Skeletal muscle tissue (tissue), 4 donors: Measurements from ENCODE around the gene SCN1B. TPM values are rescaled to one million over a fixed set of nuclear protein-coding genes. Genes with fewer than 3 reads are reported as not detected.

Experiments
- H3K27ac ChIP-seq: one replicate; pipeline ENCODE4 v1.7.0; 2013; ENCODE audit warnings: mild to moderate bottlenecking, low read depth, low read length, inconsistent platforms
- H3K27me3 ChIP-seq, 3 donors: one replicate each; pipeline ENCODE4 v1.7.0; 2013; ENCODE audit warnings: low read length in 3 of 3; ENCODE audit not compliant: control insufficient read depth in 3 of 3, insufficient read depth in 3 of 3
- H3K36me3 ChIP-seq, 3 donors: one replicate each; pipeline ENCODE4 v1.7.0; 2013; ENCODE audit warnings: low read length in 3 of 3; ENCODE audit not compliant: control insufficient read depth in 3 of 3, insufficient read depth in 3 of 3
- H3K4me1 ChIP-seq, 3 donors: one replicate each; pipeline ENCODE4 v1.7.0; 2013; ENCODE audit warnings: low read length in 3 of 3, mild to moderate bottlenecking in 3 of 3; ENCODE audit not compliant: control insufficient read depth in 3 of 3, insufficient read depth in 3 of 3
- H3K4me3 ChIP-seq, 3 donors: one replicate each; pipeline ENCODE4 v1.7.0; 2013; ENCODE audit warnings: low read length in 3 of 3
- H3K9ac ChIP-seq, 3 donors: one replicate each; pipeline ENCODE4 v1.7.0; 2013; ENCODE audit warnings: low read length in 3 of 3, mild to moderate bottlenecking in 3 of 3, moderate library complexity in 2 of 3, low read depth in 1 of 3
- H3K9me3 ChIP-seq, 3 donors: one replicate each; pipeline ENCODE4 v1.7.0; 2013; ENCODE audit warnings: low read length in 3 of 3; ENCODE audit not compliant: control insufficient read depth in 3 of 3
- total RNA-seq: library from RNA; depleted of rRNA; stranded (reverse); fragments of >200 nt; gene quantifications from one replicate; pipeline ENCODE4 v1.2.3, GENCODE V29; 2014
- donor health status: Osteomylitis.

The SCN1B gene
- total RNA-seq, 1 donor from 2014 or later, result 1.6 TPM

- Histone ChIP-seq H3K36me3 (peaks cover 63 to 66% (median 65%) of the 10 kb centered on the region in 3 donors), H3K27me3 (no peaks in the 10 kb centered on the region), H3K27ac (no peak overlapping the region), H3K4me3 (no peak overlapping the region), H3K9ac (no peak overlapping the region), H3K9me3 (no peaks in the 10 kb centered on the region), H3K4me1 (peaks cover 6 to 16% (median 10%) of the 10 kb centered on the region in 3 donors)
Measured at GRCh38 chr19:35017507-35017906, 12.8 kb upstream of the SCN1B start.

GRCh38 chr19:35018379-35018778 is 11.9 kb upstream of the SCN1B start:
- no peaks in the 10 kb centered on the region for H3K9me3 ChIP-seq
- no peaks in the 10 kb centered on the region for H3K27me3 ChIP-seq
- no peak overlapping the region for H3K27ac ChIP-seq
- no peak overlapping the region for H3K4me3 ChIP-seq
- peaks cover 3 to 9% (median 6%) of the 10 kb centered on the region in 3 donors for H3K4me1 ChIP-seq
- H3K36me3 ChIP-seq, result peaks cover 66 to 72% (median 71%) of the 10 kb centered on the region in 3 donors
- H3K9ac ChIP-seq, result no peak overlapping the region

- Histone ChIP-seq H3K9me3 (no peaks in the 10 kb centered on the region), H3K27ac (no peak overlapping the region), H3K36me3 (peaks cover 69 to 78% (median 70%) of the 10 kb centered on the region in 3 donors), H3K9ac (no peak overlapping the region), H3K4me1 (peaks cover 0 to 3% (median 2%) of the 10 kb centered on the region in 3 donors), H3K4me3 (no peak overlapping the region), H3K27me3 (no peaks in the 10 kb centered on the region)
Measured at GRCh38 chr19:35019144-35019543, 11.1 kb upstream of the SCN1B start.

- Histone ChIP-seq H3K4me3 (no peak overlapping the region), H3K27ac (no peak overlapping the region), H3K4me1 (no peaks in the 10 kb centered on the region), H3K36me3 (peaks cover 57 to 74% (median 66%) of the 10 kb centered on the region in 3 donors), H3K9ac (no peak overlapping the region), H3K27me3 (no peaks in the 10 kb centered on the region), H3K9me3 (no peaks in the 10 kb centered on the region)
Measured at GRCh38 chr19:35021016-35021415, 9.3 kb upstream of the SCN1B start.

GRCh38 chr19:35021596-35021995 is 8.7 kb upstream of the SCN1B start:
- Histone ChIP-seq H3K9me3 (no peaks in the 10 kb centered on the region), H3K4me1 (no peaks in the 10 kb centered on the region), H3K4me3 (no peak overlapping the region), H3K36me3 (peaks cover 59 to 76% (median 66%) of the 10 kb centered on the region in 3 donors), H3K27ac (no peak overlapping the region), H3K27me3 (no peaks in the 10 kb centered on the region), H3K9ac (no peak overlapping the region)

GRCh38 chr19:35022460-35022859 is 7.8 kb upstream of the SCN1B start:
- Histone ChIP-seq H3K36me3 (peaks cover 63 to 82% (median 66%) of the 10 kb centered on the region in 3 donors), H3K4me3 (no peak overlapping the region), H3K27ac (no peak overlapping the region), H3K4me1 (peaks cover under 1 to 3% (median 2%) of the 10 kb centered on the region in 3 donors), H3K27me3 (no peaks in the 10 kb centered on the region), H3K9ac (no peak overlapping the region), H3K9me3 (no peaks in the 10 kb centered on the region)

- peaks cover 59 to 80% (median 64%) of the 10 kb centered on the region in 3 donors for H3K36me3 ChIP-seq
Measured at GRCh38 chr19:35023428-35023827, 6.8 kb upstream of the SCN1B start.

GRCh38 chr19:35024095-35024494 is 6.2 kb upstream of the SCN1B start:
- Histone ChIP-seq H3K4me3 (no peak overlapping the region), H3K27ac (no peak overlapping the region), H3K4me1 (peaks cover 9 to 13% (median 11%) of the 10 kb centered on the region in 3 donors), H3K27me3 (no peaks in the 10 kb centered on the region), H3K36me3 (peaks cover 52 to 74% (median 57%) of the 10 kb centered on the region in 3 donors), H3K9ac (no peak overlapping the region), H3K9me3 (no peaks in the 10 kb centered on the region)

More at GRCh38 chr19:35023428-35023827, 6.8 kb upstream of the SCN1B start:
- no peaks in the 10 kb centered on the region for H3K9me3 ChIP-seq
- H3K4me1 ChIP-seq, result peaks cover 8 to 12% (median 11%) of the 10 kb centered on the region in 3 donors
- no peaks in the 10 kb centered on the region for H3K27me3 ChIP-seq
- no peak overlapping the region for H3K9ac ChIP-seq
- no peak overlapping the region for H3K4me3 ChIP-seq
- no peak overlapping the region for H3K27ac ChIP-seq

GRCh38 chr19:35025969-35026368 is 4.3 kb upstream of the SCN1B start:
- H3K4me3 ChIP-seq, result no peak overlapping the region
- H3K27ac ChIP-seq, result no peak overlapping the region
- no peaks in the 10 kb centered on the region for H3K9me3 ChIP-seq
- no peaks in the 10 kb centered on the region for H3K27me3 ChIP-seq
- H3K9ac ChIP-seq, result no peak overlapping the region
- H3K36me3 ChIP-seq, result peaks cover 38 to 55% (median 44%) of the 10 kb centered on the region in 3 donors
- peaks cover 14 to 21% (median 18%) of the 10 kb centered on the region in 3 donors for H3K4me1 ChIP-seq

- Histone ChIP-seq H3K27ac (no peak overlapping the region), H3K36me3 (peaks cover 33 to 51% (median 39%) of the 10 kb centered on the region in 3 donors), H3K9me3 (no peaks in the 10 kb centered on the region), H3K4me3 (no peak overlapping the region), H3K4me1 (peaks cover 17 to 24% (median 18%) of the 10 kb centered on the region in 3 donors), H3K27me3 (no peaks in the 10 kb centered on the region), H3K9ac (no peak overlapping the region)
Measured at GRCh38 chr19:35026418-35026817, 3.9 kb upstream of the SCN1B start.
